CD4-positive, alpha-beta T cell (primary cell): Measurements from ENCODE around the gene TSHZ1. TPM values are rescaled to one million over a fixed set of nuclear protein-coding genes. Genes with fewer than 3 reads are reported as not detected.

Source experiments
- ATAC-seq: fragments of 200-7000 bp; cut with Tn5 transposase; one replicate; pipeline ENCODE4 v1.10.0; 2022; ENCODE audit warnings: mild to moderate bottlenecking; ENCODE audit not compliant: poor library complexity
- CTCF ChIA-PET: fragments of 350-600 bp; sonication (Branson Sonifier 250); formaldehyde crosslinking; loops from one replicate; lab custom pipeline; 2021; ENCODE audit warnings: antibody characterized with exemption, inconsistent platforms; lab: Charles Lee
- POLR2A ChIA-PET: fragments of 350-600 bp; sonication (Branson Sonifier 250); formaldehyde crosslinking; loops from one replicate; lab custom pipeline; 2021; ENCODE audit warnings: antibody characterized with exemption, inconsistent platforms; lab: Charles Lee
- DNase-seq, 14 experiments: peaks; one replicate each; pipeline ENCODE4 v3.0.0-alpha.2; 2013 to 2020; ENCODE audit warnings: mixed read lengths in 2 of 14
- H3K27ac ChIP-seq, 2 donors: one replicate each; pipeline versions ENCODE4 v1.5.1 to v1.7.0; 2013; ENCODE audit warnings: low read length in 2 of 2, low read depth in 1 of 2, mild to moderate bottlenecking in 1 of 2
- H3K27me3 ChIP-seq, 2 experiments: 1 replicate in 1 of 2; 2 replicates in 1 of 2; pipeline versions ENCODE4 v1.6.1 to v1.7.0; 2013; ENCODE audit warnings: low read length in 2 of 2, control low read depth in 1 of 2, mild to moderate bottlenecking in 1 of 2, moderate library complexity in 1 of 2; ENCODE audit not compliant: insufficient read depth in 2 of 2, control insufficient read depth in 1 of 2
- H3K36me3 ChIP-seq: one replicate; pipeline ENCODE4 v1.6.1; 2013; ENCODE audit warnings: low read length, control low read depth; ENCODE audit not compliant: insufficient read depth
- H3K4me1 ChIP-seq: one replicate; pipeline ENCODE4 v1.6.1; 2013; ENCODE audit warnings: low read length, control low read depth; ENCODE audit not compliant: insufficient read depth
- H3K4me3 ChIP-seq: one replicate; pipeline ENCODE4 v1.5.1; 2013; ENCODE audit warnings: mild to moderate bottlenecking, low read length, moderate library complexity
- H3K9me3 ChIP-seq, 2 experiments: 1 replicate in 1 of 2; 2 replicates in 1 of 2; pipeline versions ENCODE4 v1.6.1 to v1.7.0; 2013; ENCODE audit warnings: low read length in 2 of 2, mild to moderate bottlenecking in 2 of 2, control low read depth in 1 of 2, moderate library complexity in 1 of 2; ENCODE audit not compliant: control insufficient read depth in 1 of 2, insufficient read depth in 1 of 2
- H3K27ac Mint-ChIP-seq: one replicate; pipeline ENCODE4 v1.8.0; 2020; ENCODE audit warnings: mixed read lengths
- H3K27me3 Mint-ChIP-seq: one replicate; pipeline ENCODE4 v1.8.0; 2021; ENCODE audit warnings: mixed read lengths
- H3K36me3 Mint-ChIP-seq: one replicate; pipeline ENCODE4 v1.8.0; 2021; ENCODE audit warnings: low read depth, mixed read lengths
- H3K4me1 Mint-ChIP-seq: one replicate; pipeline ENCODE4 v1.8.0; 2021; ENCODE audit warnings: low read depth, mixed read lengths
- H3K4me3 Mint-ChIP-seq: one replicate; pipeline ENCODE4 v1.8.0; 2020; ENCODE audit warnings: mild to moderate bottlenecking, mixed read lengths
- H3K9me3 Mint-ChIP-seq: one replicate; pipeline ENCODE4 v1.8.0; 2020; ENCODE audit warnings: mixed read lengths
- CTCF ChIP-seq: fragments of 200-600 bp; IDR thresholded peaks from one replicate; pipeline ENCODE4 v1.8.0; 2022; ENCODE audit warnings: antibody characterized with exemption, mild to moderate bottlenecking
- intact Hi-C, 2 experiments: fragments of 100-400 bp; cut with DNase I in 1 of 2; cut with micrococcal nuclease in 1 of 2; formaldehyde crosslinking; loops; one replicate each; pipeline versions ENCODE4 v1.15.1 to v1.9.0; 2023 to 2025; cut with DNase I, micrococcal nuclease
- total RNA-seq, 174 experiments: library from RNA in 2 of 174; stranded (reverse) in 2 of 174; gene quantifications; one replicate each; pipeline ENCODE4 v1.2.3 and lab custom pipeline; 2021 to 2026

The TSHZ1 gene
- total RNA-seq, 2 experiments from 2014 or later: 19.9 to 21.5 TPM

GRCh38 chr18:75202696-75203365 lies 7.8 kb upstream of the TSHZ1 start:
- H3K4me3 Mint-ChIP-seq: peak overlapping the region; percentile 17
- CTCF ChIA-PET: no interaction called here
- TF ChIP-seq CTCF: no peak
- H3K9me3 ChIP-seq: no peaks in the 10 kb centered on the region
- H3K27ac Mint-ChIP-seq: peak overlapping the region; percentile 75
- H3K27ac ChIP-seq: no peak overlapping the region
- no peaks in the 10 kb centered on the region for H3K27me3 Mint-ChIP-seq
- intact Hi-C loops: loop anchor here in 1 of 2 experiments (10.0 kb wide), 2 partner anchors 578 to 838 kb away; no protein-coding TSS in a partner anchor
- H3K4me3 ChIP-seq: no peak overlapping the region
- no peak for ATAC-seq
- H3K4me1 Mint-ChIP-seq: peaks cover 58% of the 10 kb centered on the region
- no peaks in the 10 kb centered on the region for H3K9me3 Mint-ChIP-seq
- peaks cover 31% of the 10 kb centered on the region for H3K36me3 Mint-ChIP-seq
- peaks cover 14% of the 10 kb centered on the region for H3K36me3 ChIP-seq
- no peak for DNase-seq
- POLR2A ChIA-PET: interaction anchor here (0.9 kb wide), 1 partner anchor 43 kb away, joined by 3 read pairs; no protein-coding TSS in a partner anchor
- H3K4me1 ChIP-seq: peaks cover 32% of the 10 kb centered on the region
- no peaks in the 10 kb centered on the region for H3K27me3 ChIP-seq

- ATAC-seq (no peak), DNase-seq (no peak)
- peaks cover 35% of the 10 kb centered on the region for H3K4me1 ChIP-seq
- H3K27me3 ChIP-seq: no peaks in the 10 kb centered on the region
- Mint-ChIP-seq H3K36me3 (peaks cover 36% of the 10 kb centered on the region), H3K27ac (peak overlapping the region; percentile 75), H3K4me3 (peak overlapping the region; percentile 61), H3K4me1 (peaks cover 52% of the 10 kb centered on the region), H3K9me3 (no peaks in the 10 kb centered on the region), H3K27me3 (no peaks in the 10 kb centered on the region)
- intact Hi-C loops: loop anchor here in 1 of 2 experiments (10.0 kb wide), 2 partner anchors 579 to 839 kb away; no protein-coding TSS in a partner anchor
- ChIA-PET CTCF (no interaction called here), POLR2A (interaction anchor here (0.9 kb wide), 1 partner anchor 42 kb away, joined by 3 read pairs; no protein-coding TSS in a partner anchor)
- peaks cover 14% of the 10 kb centered on the region for H3K36me3 ChIP-seq
- no peak overlapping the region for H3K27ac ChIP-seq
- no peak overlapping the region for H3K4me3 ChIP-seq
- TF ChIP-seq CTCF: no peak
- no peaks in the 10 kb centered on the region for H3K9me3 ChIP-seq
These were observed 7.0 kb upstream of the TSHZ1 start for GRCh38 chr18:75203416-75204268.

GRCh38 chr18:75204269-75204731 lies 6.3 kb upstream of the TSHZ1 start:
- CTCF ChIA-PET: no interaction called here
- Histone ChIP-seq H3K27me3 (no peaks in the 10 kb centered on the region), H3K9me3 (no peaks in the 10 kb centered on the region), H3K4me3 (peak overlapping the region; percentile 21), H3K36me3 (peaks cover 14% of the 10 kb centered on the region), H3K27ac (no peak overlapping the region), H3K4me1 (peaks cover 35% of the 10 kb centered on the region)
- peaks cover 39% of the 10 kb centered on the region for H3K36me3 Mint-ChIP-seq
- no peak overlapping the region for H3K27ac Mint-ChIP-seq
- H3K9me3 Mint-ChIP-seq: no peaks in the 10 kb centered on the region
- DNase-seq: peak in 2 of 14 experiments; percentile 26
- no peak overlapping the region for H3K4me3 Mint-ChIP-seq
- peaks cover 46% of the 10 kb centered on the region for H3K4me1 Mint-ChIP-seq
- TF ChIP-seq CTCF: no peak
- no peak for ATAC-seq
- intact Hi-C loops: loop anchor here in 1 of 2 experiments (10.0 kb wide), 2 partner anchors 579 to 839 kb away; no protein-coding TSS in a partner anchor
- no peaks in the 10 kb centered on the region for H3K27me3 Mint-ChIP-seq
- POLR2A ChIA-PET: interaction anchor here (0.7 kb wide), 1 partner anchor 49 kb away, joined by 3 read pairs; no protein-coding TSS in a partner anchor
